ENCODE measurements around the gene TDRD5.
"Not testable (repeated sequence)": the region's sequence is repeated elsewhere in the genome, so short reads cannot be mapped to it uniquely, and the experiment has no call there.

Gene TDRD5

DNA sequence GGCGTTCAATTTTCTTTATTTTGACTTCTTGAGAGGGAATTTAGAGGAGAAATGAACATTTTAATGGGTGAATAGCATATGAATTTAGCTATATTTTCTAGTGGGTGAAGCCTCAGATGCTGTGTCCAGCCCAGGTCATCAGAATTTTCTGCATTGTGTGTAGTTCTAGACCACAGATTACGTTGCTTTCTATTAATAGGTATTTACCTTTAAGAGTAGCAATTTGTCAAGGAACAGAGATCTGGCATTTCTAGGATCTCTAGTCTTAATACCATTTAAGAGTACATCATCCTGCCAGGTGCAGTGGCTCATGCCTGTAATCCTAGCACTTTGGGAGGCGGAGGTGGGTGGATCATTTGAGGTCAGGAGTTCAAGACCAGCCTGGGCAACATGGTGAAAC lies 20.7 kb downstream of the TDRD5 start:
- no peak for DNase-seq

DNA sequence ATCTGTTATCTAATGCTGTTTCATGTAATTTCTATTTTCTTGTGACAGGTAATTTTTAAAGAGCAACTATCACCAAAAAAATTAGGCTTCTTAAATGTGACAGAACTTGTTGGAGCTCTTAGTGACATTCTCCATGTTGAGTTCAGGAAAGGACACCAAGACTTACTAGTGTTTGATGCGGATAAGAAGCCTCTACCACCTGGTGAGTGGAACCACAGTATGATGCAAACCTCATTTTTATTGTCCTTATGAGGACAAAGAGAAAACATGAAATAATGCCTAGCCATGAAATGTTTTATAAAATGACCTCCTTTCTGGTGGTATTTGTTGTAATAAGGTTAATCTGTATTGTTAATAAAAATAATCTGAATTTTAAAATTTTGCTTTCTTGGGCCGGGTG lies 39.1 kb downstream of the TDRD5 start:
- DNase-seq = no peak

DNA sequence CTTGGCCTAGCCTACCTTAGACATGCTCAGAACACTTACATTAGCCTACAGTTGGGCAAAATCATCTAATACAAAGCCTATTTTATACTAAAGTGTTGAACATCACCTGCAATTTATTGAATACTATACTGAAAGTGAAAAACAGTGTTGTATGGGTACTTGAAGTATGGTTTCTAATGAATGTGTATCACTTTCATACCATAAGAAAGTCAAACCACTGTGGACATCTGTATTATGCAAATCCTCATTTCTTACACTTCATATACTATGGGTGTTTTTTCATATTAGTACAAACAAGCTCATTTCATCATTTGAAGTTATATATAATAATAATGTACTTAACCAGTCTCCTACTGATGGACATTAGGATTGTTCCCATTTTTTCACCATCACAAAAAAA lies 41.2 kb downstream of the TDRD5 start:
- DNase-seq = no peak

DNA sequence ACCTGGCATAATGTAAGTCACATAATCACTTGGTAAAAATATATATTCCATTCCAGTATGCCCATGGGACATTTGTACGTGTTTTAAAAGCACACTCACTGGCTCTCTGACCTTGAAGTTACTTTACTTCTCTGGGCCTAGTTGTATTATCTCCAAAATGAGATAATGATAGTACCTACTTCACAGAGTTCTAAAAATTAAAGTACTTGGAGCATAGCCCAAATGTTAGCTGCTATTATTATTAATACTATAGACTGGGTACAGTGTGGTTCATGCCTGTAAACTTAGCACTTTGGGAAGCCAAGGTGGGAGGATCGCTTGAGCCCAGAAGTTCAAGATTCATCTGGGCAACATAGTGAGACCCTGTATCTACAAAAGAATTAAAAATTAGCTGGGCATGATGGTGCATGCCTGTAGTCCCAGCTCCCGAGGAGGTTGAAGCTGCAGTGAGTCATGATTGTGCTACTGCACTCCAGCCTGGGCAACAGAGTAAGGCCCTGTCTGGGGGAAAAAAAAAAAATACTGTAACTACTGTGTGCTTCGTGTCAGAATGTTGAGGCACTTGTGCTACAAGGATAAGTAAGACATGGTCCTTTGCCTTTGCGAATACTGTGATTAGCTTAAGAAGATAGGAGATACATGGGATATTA lies 45.7 kb downstream of the TDRD5 start:
- DNase-seq = no peak

DNA sequence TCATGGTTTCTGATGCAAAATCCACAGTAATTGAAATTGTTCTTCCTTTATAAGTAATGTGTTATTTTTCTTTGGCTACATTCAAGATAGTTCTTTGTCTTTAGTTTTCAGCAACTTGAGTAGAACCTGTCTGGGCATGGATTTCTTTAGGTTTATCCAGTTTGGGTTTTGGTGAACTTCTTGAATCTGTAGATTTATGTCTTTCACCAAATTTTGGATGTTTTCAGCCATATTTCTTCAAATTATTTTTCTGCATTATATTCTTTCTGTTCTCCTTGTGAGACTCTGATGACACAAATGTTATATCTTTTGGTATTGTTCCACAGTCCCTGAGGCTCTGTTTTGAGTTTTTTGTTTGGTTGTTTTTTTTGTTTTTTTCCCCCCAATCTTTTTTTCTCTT lies 69.4 kb downstream of the TDRD5 start:
- no peak for DNase-seq

DNA sequence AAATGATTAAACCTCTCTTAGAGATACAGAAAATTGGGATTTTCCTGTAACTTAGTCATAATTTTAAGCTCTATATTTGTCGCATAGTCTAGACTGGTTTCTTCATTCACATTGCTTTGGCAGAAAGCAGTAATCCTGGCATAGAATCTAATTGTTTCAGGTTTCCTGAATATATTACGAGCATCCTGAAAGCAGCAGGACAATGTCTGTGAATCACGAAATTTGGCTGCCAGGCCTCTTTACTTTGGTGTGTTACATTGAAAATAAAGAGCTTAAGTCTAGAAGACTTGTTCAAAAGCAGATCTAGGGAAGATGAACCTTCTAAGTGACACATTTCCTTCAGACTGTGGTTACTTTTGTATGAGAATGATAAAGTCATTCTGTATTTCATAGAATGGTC lies 72.2 kb downstream of the TDRD5 start:
- DNase-seq = no peak

DNA sequence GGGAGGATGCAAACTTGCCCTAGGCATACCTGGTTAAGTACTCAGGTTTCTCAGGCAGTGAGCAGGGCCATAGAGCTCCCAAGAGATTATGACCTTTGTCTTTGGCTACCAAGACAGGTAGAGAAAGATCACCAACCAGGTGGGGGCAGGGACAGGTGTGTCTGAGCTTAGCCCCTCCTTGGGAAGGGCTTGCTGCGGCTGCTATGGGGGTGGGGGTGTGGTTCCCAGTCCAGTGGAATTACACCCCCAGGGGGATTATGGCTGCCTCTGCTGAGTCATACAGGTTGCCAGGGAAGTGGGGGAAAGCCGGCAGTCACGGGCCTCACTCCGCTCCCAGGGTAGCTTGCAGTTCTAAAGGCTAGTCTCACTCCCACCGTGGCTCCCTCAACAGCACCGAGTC lies 86.2 kb downstream of the TDRD5 start:
- DNase-seq = no peak

DNA sequence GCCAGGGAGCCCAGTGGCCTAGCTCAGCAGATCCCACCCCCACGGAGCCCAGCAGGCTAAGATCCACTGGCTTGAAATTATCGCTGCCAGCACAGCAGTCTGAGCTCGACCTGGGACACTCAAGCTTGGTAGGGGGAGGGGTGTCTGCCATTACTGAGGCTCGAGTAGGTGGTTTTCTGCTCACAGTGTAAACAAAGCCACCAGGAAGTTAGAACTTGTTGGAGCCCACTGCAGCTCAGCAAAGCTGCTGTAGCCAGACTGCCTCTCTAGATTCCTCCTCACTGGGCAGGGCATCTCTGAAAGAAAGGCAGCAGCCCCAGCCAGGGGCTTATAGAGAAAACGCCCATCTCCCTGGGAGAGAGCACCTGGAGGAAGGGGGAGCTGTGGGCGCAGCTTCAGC lies 102.9 kb downstream of the TDRD5 start:
- not testable (repeated sequence) for DNase-seq

DNA sequence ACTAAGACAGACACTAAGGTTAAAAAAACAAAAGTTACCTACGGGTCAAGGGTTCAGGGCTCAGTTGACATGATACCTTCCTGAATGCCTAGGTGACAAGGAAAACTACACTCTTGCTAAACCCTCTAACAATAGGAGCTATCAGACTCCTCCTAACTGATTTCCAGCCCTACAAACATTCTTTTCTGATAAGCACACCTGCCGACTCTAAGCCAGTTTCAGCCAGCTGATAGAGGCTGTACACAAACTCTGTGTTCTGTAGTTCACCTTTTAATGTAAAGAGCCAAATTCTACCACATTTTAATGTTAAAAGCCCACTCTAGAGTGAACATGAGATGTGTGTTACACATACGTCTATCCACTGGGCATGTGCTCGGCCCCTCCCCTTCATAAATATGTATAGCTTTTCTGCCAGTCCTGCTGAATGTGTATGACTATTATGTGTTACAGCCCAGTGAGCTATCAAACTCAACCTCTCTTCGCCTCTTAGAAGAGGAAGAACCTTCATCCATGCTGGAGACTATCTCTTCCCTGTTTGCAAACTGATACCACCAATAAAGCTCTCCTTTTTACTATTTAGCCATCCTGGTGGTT lies 111.4 kb downstream of the TDRD5 start:
- no peak for DNase-seq

DNA sequence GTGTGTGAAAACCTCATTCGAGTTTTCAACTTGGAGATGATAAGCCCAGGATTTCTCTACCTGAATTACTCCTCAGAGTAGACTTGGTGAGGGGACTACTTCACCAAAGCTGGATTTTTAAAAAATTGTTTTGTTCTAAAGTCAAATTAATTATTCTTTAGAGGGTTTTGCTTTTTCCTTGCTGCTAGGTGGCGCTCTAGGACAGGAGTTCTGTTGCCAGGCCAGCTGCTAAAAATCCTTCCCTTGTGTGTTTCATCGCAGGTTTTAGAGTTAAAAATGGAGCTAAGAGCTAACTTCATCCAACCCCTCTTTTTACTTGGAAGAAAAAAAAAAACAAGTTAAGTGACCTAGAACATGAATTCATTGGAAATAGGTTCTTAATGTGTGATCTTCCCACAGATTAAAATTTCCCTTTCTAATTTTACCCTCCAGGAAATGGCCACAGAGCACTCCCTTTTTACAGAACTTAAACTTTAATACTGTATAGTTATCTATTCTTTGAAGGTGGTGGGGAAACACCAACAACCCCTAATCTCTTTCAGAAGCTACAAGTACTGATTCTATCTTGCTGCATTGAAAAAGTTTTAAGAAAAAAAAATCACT lies 114.8 kb downstream of the TDRD5 start:
- peak; percentile 42 for DNase-seq

DNA sequence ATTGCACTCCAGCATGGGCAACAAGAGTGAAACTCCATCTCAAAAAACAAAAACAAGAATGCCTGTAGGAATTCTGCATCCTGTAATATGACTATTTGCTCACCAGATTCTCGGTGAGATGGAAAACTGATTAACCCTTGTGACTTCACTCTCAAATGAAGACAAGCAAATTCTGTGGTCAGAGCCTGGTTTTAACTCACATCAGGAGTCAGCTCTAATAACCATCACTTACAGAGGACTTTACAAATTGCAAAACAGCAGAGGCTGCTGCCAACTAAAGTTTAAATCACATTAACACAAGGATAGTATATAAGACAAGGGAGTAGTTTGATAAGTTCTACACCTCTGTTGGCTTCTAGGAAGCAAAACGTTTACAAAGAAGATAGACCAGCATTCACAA lies 115.8 kb downstream of the TDRD5 start:
- DNase-seq = no peak

DNA sequence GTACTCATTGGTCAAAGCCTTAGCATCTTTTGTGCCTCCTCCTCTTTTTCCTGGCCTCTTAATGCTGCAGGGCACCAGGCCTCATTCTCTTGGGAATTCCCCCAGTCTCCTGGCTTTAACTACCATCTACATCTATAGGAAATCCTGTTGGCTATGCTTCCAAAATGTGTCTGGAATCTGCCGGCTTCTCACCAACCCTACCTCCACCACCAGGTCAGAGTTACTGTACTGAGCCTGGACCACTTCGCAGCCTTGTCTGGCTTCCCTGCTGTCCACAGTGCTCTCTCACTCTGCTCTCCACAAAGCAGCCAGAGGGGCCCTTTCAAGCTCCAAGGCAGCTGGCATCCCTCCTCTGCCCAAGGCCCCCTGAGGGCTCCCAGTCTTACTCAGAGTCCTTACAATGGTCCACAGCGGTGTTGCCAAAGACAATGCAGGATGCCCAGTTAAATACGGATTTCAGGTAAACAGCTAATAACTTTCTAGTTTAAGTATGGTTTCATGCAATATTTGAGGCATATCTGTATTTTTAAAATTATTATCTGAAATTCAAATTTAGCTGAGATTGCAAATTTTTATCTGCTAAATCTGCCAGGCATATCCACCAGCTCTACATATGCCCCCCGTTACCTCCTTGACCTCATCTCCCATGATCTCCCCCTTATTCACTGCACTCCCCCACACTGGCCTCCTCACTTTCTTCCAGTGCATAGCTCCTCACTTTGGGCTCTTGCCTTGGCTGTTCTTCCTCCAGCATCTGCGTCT lies 117.0 kb downstream of the TDRD5 start:
- DNase-seq = no peak

DNA sequence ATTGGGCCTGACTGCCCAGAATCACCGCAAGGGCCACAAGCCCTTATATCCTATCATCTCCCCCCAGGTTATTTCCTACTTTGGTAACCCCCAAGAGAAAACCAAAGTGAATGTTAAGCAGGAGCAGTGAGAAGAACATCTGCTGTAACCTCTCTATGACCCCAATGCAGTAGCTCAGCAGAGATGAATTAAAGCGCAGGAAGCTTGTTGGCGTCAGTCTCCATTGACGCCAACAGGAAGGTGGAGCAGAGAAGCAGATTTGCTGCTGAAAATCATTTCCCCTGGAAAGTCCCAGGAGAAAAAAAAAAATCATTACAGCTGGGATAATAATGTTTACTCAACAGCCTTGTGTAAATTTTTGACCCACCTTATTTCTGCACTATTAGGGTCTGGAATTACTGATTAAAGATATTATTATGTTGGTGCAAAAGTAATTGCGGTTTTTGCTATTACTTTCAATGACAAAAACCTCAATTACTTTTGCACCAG lies 118.3 kb downstream of the TDRD5 start:
- DNase-seq = no peak

DNA sequence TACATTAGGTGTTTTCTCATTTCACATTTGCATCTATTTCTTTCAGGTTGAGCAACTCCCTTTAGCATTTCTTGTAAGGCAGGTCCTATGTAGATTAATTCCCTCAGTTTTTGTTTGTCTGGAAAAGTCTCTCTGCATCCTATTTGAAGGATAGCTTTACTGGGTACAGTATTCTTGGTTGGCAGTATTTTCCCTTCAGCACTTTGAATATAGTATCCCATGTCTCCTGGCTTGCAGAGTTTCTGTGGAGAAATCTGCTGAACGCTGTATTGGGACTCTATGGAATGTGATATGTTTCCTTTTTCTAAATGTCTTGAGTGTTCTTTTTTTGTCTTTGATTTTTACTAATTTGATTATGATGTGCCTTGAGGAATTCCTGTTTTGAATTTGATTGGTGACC lies 122.5 kb downstream of the TDRD5 start:
- DNase-seq = no peak

DNA sequence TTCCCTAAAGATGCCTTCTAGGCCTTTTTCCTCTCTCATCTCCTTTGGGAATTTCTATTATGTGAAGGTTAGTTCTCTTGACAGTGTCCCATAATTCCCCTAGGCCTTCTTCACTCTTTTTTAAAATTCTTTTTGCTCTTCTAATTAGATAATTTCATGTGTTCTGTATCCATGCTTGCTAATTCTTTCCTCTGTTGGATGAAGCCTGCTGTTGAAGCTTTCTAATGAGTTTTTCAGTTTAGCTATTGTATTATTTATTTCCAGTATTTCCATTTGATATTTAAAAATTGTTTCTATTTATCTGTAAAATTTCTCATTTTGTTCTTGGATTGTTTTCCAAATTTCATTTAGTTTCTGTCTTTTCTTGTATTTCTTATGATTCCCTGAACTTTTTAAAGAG lies 123.0 kb downstream of the TDRD5 start:
- no peak for DNase-seq

DNA sequence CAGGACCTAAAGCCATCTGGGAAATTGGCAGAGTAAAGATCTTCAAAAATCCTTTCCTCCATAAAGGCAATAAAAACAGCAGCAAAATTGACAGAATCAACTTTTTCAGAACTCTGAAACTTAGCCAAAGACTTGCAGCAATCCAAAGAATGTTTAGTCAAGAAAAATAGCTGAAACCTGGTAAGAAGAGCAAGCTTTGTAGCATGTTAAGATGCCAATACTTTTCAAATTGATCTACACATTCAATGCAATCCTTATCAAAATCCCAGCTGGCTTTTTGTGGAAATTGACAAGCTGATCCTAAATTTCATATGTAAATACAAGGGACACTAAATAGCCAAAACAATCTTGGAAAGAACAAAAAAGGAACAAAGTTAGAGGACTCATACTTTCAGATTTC lies 127.6 kb downstream of the TDRD5 start:
- no peak for DNase-seq

DNA sequence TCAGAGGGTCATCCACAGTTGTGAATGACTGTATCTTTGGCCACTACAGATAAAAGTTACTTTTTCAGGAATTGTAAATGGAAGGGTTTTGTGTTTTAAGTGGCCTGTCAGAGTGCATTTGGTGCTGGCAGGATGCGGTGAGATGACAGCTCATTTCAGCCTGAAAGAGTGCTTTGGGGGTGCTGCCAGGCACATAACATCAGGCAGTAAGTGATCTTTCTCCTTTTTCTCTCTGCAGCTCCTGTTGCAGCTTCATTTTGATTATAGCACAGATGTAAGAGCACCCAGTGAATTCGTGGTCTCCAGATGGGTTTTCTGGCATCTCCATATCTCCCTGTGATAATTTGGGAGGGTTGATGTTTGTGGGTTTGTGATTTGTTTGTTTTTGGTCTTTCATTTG lies 136.6 kb downstream of the TDRD5 start:
- no peak for DNase-seq

DNA sequence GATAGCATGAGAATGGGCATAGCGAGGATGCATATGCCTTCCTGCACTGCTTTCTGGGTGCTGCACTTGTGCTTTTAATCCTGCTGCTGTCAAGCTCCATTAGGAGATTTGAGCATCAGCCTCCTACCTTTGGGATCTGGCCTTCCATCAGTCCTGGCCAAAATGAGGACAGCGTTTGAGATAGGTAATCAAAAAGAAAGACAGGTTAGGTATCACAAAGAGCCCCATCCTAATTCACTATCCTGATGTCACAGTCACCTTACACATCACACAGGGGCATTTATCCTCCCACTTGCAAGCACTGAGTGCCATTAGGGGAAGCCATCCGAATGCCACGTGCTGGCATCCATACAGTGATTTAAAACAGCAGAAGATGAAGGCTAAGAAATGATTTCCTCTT lies 138.2 kb downstream of the TDRD5 start:
- DNase-seq = no peak

DNA sequence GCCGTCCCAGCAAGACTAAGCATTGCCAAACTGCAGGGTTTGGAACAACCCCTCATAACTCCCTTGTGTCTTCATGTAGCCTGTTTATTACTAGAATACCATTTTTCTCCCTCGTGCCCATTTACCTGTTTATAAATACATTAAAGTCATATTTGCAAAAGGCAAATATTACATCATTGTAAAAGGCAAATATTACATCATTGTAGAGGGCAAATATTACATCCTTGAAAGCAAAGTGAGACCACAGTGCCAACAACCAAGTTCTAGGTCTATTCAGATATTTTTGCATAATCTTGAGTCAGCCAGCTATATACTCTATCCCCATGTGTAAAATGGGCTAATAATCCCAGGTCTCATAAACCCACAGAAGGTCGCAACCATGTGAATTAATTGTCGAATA lies 140.0 kb downstream of the TDRD5 start:
- DNase-seq = no peak

Measured in activated T-cell treated with anti-CD3 and anti-CD28 coated beads, Interleukin-2, amount 50 U/mL, for 1 hour (primary cell).